DMS 273 (cell line): ENCODE data around the gene PDCD1.

Source experiments
- DNase-seq: peaks from one replicate; lab custom pipeline; 2025; ENCODE audit not compliant: unreplicated experiment; lab: John Stamatoyannopoulos, UW

The PDCD1 gene

GRCh38 chr2:241852981-241853631 is 5.6 kb downstream of the PDCD1 start:
- no peak for DNase-seq

GRCh38 chr2:241852116-241852980 is 6.3 kb downstream of the PDCD1 start:
- DNase-seq = no peak

- DNase-seq = no peak
Measured at GRCh38 chr2:241851325-241852115, 7.2 kb downstream of the PDCD1 start.

- no peak for DNase-seq
Measured at GRCh38 chr2:241850544-241851324, 8.0 kb downstream of the PDCD1 start.

- DNase-seq = no peak
Measured at GRCh38 chr2:241849616-241850543, 8.8 kb downstream of the PDCD1 start.

GRCh38 chr2:241848761-241849615 is 9.7 kb downstream of the PDCD1 start:
- no peak for DNase-seq

- DNase-seq = no peak
Measured at GRCh38 chr2:241846406-241846805, 12.3 kb downstream of the PDCD1 start.

- no peak for DNase-seq
Measured at GRCh38 chr2:241844831-241845578, 13.7 kb downstream of the PDCD1 start.

- peak; percentile 78 for DNase-seq
Measured at GRCh38 chr2:241844066-241844728, 14.5 kb downstream of the PDCD1 start.

GRCh38 chr2:241843321-241844065 is 15.2 kb downstream of the PDCD1 start:
- DNase-seq = no peak

GRCh38 chr2:241842620-241843211 is 16.0 kb downstream of the PDCD1 start:
- DNase-seq = no peak

GRCh38 chr2:241842067-241842415 is 16.7 kb downstream of the PDCD1 start:
- no peak for DNase-seq

GRCh38 chr2:241841181-241842066 is 17.3 kb downstream of the PDCD1 start:
- DNase-seq = no peak

- DNase-seq = no peak
Measured at GRCh38 chr2:241837197-241837965, 21.3 kb downstream of the PDCD1 start.

GRCh38 chr2:241836292-241836691 is 22.4 kb downstream of the PDCD1 start:
- no peak for DNase-seq
